Upper lobe of left lung (tissue), 4 donors: ENCODE data around the gene NUP107.

ENCODE experiments used
- EP300 ChIP-seq, 4 donors: sonication (generic); formaldehyde crosslinking; IDR thresholded peaks; one replicate each; pipeline ENCODE4 v1.5.1; 2017; ENCODE audit warnings: antibody characterized with exemption in 4 of 4, control low read depth in 2 of 4
- TF ChIP-seq, protein P1 (sequence below), 6 experiments: fragments of 450-650 bp in 4 of 6; fragments of 200-600 bp in 2 of 6; sonication (generic) in 2 of 6; IDR thresholded peaks; one replicate each; pipeline ENCODE4 v1.5.1; 2016 to 2019; ENCODE audit warnings: antibody characterized with exemption in 6 of 6

DNA sequence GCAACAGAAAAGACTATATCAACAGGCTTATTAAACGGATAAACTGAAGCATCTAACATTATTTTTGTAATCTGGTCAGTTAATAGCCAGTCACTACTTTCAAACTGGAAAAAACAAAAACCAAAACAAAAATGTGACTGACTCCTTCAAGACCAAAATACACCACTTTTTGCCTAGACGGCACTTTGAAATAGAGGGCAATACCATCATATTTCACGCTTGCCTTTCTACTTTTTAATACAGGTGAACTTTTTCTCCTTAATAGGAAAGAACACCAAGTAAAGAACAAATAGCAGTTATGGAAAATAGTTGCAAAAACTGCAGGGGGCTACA lies 550 bp upstream of the NUP107 start:
- TF ChIP-seq, protein P1, sequence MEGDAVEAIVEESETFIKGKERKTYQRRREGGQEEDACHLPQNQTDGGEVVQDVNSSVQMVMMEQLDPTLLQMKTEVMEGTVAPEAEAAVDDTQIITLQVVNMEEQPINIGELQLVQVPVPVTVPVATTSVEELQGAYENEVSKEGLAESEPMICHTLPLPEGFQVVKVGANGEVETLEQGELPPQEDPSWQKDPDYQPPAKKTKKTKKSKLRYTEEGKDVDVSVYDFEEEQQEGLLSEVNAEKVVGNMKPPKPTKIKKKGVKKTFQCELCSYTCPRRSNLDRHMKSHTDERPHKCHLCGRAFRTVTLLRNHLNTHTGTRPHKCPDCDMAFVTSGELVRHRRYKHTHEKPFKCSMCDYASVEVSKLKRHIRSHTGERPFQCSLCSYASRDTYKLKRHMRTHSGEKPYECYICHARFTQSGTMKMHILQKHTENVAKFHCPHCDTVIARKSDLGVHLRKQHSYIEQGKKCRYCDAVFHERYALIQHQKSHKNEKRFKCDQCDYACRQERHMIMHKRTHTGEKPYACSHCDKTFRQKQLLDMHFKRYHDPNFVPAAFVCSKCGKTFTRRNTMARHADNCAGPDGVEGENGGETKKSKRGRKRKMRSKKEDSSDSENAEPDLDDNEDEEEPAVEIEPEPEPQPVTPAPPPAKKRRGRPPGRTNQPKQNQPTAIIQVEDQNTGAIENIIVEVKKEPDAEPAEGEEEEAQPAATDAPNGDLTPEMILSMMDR (IDR thresholded peaks at IDR 0.05) = no peak
- TF ChIP-seq EP300 (IDR thresholded peaks at IDR 0.05) = no peak
